Measurements from ENCODE around the gene GALNT10. TPM values are rescaled to one million over a fixed set of nuclear protein-coding genes. Genes with fewer than 3 reads are reported as not detected.
"Not testable (repeated sequence)": the region's sequence is repeated elsewhere in the genome, so short reads cannot be mapped to it uniquely, and the experiment has no call there.

Gene GALNT10, protein sequence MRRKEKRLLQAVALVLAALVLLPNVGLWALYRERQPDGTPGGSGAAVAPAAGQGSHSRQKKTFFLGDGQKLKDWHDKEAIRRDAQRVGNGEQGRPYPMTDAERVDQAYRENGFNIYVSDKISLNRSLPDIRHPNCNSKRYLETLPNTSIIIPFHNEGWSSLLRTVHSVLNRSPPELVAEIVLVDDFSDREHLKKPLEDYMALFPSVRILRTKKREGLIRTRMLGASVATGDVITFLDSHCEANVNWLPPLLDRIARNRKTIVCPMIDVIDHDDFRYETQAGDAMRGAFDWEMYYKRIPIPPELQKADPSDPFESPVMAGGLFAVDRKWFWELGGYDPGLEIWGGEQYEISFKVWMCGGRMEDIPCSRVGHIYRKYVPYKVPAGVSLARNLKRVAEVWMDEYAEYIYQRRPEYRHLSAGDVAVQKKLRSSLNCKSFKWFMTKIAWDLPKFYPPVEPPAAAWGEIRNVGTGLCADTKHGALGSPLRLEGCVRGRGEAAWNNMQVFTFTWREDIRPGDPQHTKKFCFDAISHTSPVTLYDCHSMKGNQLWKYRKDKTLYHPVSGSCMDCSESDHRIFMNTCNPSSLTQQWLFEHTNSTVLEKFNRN
- 29.0 TPM for total RNA-seq

DNA sequence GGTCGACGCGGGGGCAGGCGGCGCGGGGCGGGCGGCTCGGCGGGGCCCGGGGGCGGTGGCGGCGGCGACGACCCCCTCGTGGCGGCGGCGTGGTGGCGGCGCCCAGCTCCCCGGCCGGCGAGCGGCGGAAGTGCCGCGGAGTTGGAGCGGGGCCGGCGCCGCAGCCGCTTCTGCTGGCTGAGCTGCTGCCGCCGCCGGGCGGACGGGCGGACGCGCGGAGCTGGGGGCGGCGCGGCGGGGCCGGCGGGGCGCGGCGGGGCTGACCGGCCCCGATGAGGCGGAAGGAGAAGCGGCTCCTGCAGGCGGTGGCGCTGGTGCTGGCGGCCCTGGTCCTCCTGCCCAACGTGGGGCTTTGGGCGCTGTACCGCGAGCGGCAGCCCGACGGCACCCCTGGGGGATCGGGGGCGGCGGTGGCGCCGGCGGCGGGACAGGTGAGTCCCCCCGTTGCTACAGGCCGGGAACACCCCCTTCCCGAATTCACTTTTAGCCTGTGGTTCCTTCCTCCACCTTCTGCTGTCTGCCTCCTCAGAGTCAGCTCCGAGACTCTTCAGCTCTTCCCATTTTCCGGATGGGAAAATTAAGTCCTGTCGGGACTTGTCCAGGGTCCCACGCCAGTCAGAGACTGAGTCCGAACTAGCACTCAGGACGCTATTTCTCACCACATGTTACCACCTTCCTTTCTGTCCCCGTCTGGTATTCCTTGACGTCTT, at the start of gene GALNT10:
Gene GALNT10, plus strand, starts transcription at position 139 of the 710 bp plus-strand sequence. Its CDS starts 134 bp downstream, at position 273.
- intact Hi-C loops (cut with DNase I): loop anchor here (1.0 kb wide), 1 partner anchor 28 kb away; no protein-coding TSS in a partner anchor

GRCh38 chr5:154141745-154142221, 48.8 kb upstream of the GALNT10 start:
- intact Hi-C loops (cut with DNase I): no loop called here
- no peak for DNase-seq (ENCODE audit: low spot score)
- ATAC-seq: peak; percentile 58

More for the DNA sequence above, at the start of gene GALNT10:
- peak; percentile 77 for DNase-seq (ENCODE audit: low spot score)
- ATAC-seq: peak; percentile 44

GRCh38 chr5:154143211-154143641, 47.3 kb upstream of the GALNT10 start:
- intact Hi-C loops (cut with DNase I): no loop called here
- DNase-seq (ENCODE audit: low spot score) (no peak), ATAC-seq (no peak)

DNA sequence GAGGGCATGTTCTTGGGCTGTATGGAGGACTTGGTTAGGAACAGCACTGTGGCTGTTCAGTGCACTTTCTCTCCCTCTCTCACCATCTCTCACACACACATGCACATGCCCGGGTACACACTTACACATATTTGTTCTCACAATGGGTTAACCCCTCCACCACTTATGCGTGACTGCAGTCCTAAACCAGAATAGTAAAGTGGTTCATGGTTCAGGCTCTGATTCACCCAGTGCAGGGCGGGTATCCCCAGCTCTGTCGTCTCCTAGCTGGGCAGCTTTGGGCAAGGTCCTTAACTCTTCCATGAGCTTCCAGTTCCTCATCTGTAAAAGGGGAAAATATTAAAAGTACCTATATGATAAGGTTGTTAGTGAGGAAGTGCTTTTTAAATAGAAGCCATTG, 45.3 kb upstream of the GALNT10 start:
- DNase-seq (ENCODE audit: low spot score) (no peak), ATAC-seq (no peak)
- intact Hi-C loops (cut with DNase I): no loop called here

GRCh38 chr5:154146409-154146808, 44.1 kb upstream of the GALNT10 start:
- intact Hi-C loops (cut with DNase I): no loop called here
- ATAC-seq (no peak), DNase-seq (ENCODE audit: low spot score) (no peak)

- intact Hi-C loops (cut with DNase I): no loop called here
- ATAC-seq: no peak
These were observed 42.9 kb upstream of the GALNT10 start for GRCh38 chr5:154147666-154148065.

GRCh38 chr5:154150471-154150870, 40.1 kb upstream of the GALNT10 start:
- DNase-seq (ENCODE audit: low spot score); ATAC-seq; intact Hi-C loops (cut with DNase I): not testable (repeated sequence)

More at GRCh38 chr5:154147666-154148065, 42.9 kb upstream of the GALNT10 start:
- DNase-seq (ENCODE audit: low spot score): no peak

DNA sequence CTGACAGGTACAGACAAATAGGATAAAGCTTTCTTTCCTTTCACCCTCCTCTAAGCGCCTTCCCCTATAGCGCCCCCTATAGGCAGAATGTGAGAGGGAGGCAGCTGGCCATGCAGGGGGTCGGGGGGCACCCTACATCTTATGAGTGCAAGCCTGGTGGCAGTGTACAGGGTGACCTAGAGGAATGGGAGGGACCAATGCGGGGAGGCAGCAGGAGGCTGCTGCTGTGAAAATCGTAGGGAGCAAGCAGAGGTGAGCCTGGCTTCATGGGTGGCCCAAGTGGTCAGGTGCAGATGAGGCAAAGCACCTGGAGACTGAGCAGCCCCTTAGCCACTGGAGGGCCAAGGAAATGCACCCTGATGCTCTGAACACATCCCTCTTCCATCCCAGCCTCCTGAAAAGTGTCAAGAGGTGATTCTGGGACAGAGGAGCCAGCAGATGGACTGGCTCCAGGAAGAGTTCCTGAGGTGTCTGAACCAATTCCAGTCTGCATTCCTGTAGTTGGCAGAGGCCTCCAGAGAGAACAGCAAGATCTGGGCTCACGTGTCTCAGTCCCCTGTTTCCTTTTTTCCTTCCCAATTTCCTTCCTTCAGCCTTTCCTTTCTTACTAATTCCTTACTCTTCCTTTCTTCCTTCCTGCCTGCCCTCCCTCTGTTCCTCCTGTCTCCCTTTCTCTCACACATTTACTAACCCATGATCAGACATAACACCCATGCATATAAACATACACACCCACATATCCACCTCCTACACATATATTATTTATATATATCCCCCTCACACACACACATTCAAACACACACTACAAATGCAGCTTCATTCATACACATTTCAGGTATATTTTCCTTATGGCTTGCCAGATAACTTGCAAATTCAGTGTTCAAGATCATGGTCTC, 32.8 kb upstream of the GALNT10 start:
- ATAC-seq (no peak), DNase-seq (ENCODE audit: low spot score) (no peak)
- intact Hi-C loops (cut with DNase I): no loop called here

DNA sequence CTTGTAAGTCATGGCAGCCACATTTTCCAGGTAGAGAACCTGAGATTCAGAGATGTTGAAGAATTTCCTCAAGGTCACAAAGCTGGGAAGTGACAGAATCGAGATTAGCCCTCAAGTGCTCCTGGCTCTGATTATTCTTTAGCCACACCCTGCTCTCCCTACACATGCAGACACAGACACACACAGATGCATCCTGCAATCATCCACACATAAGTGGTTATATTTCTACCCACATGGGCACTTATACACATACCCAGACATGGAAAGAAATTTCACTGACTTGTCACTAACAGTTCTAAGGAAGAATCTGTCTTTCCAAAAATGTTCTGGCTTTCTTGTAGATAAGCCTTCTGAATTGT, 32.2 kb upstream of the GALNT10 start:
- no peak for ATAC-seq
- intact Hi-C loops (cut with DNase I): no loop called here
- no peak for DNase-seq (ENCODE audit: low spot score)

- intact Hi-C loops (cut with DNase I): no loop called here
- DNase-seq (ENCODE audit: low spot score) (no peak), ATAC-seq (no peak)
These were observed 31.2 kb upstream of the GALNT10 start for GRCh38 chr5:154159343-154159742.

GRCh38 chr5:154162539-154163151, 27.9 kb upstream of the GALNT10 start:
- DNase-seq (ENCODE audit: low spot score) (no peak), ATAC-seq (peak; percentile 89)
- intact Hi-C loops (cut with DNase I): loop anchor here (1.0 kb wide), 1 partner anchor 29 kb away; no protein-coding TSS in a partner anchor

GRCh38 chr5:154163327-154164248, 26.9 kb upstream of the GALNT10 start:
- ATAC-seq: no peak
- intact Hi-C loops (cut with DNase I): no loop called here
- DNase-seq (ENCODE audit: low spot score): no peak

DNA sequence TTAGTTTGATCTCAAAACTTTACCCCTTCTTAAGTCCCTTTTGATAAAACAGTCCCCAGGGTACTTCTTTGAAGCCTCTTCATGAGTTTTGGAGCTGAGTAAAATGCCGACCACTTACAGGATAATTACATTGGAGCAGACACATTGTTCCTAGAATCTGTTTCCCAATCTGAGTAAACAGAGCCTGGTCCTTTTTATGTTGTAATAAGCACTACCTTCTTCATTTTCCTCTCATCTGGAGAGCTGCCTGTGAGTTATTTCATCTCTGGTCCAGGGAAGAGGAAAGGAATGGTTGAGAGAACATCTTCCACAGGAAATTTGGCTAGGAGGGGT, 26.3 kb upstream of the GALNT10 start:
- intact Hi-C loops (cut with DNase I): no loop called here
- ATAC-seq (no peak), DNase-seq (ENCODE audit: low spot score) (no peak)

DNA sequence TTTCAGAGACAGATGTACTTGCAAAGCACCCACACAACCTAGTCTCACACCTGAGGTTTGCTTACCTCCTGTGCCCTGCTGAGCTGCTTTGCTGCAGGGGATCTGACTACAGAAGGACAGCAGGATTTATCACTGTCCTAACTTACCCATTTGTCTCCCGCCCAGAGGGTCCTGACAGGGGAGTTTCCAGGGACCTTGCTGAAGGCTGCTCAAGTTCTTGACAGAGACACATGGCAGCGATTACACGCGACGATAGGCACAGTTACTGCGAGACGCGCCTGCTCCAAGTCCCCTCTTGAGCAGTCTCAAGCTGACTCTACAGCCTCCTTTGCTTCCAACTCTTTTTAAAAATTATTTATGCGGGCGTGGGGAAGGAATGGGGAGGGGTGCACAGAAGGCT, 24.6 kb upstream of the GALNT10 start:
- DNase-seq (ENCODE audit: low spot score) (no peak), ATAC-seq (no peak)
- intact Hi-C loops (cut with DNase I): no loop called here

GRCh38 chr5:154166901-154167791, 23.4 kb upstream of the GALNT10 start:
- ATAC-seq: no peak
- intact Hi-C loops (cut with DNase I): no loop called here
- DNase-seq (ENCODE audit: low spot score): no peak

DNA sequence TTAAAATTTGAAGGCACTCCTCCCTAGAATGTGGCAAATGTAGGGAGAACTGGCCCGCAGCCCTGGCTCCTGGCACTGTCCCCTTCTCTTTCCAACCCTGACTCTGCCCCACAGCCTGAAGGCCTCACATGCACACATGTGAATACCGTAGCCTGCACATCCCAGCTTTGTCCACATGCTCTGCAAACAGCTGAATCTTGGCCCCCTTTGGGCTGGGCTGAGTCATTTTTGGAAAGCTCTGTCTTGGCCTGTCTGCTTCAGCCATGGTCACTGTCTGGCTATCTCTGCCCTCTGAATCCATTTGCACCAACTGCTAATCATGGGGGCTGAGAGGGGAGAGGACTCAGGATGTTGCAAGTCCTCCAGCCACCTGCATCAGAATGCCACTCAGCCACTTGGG, 22.1 kb upstream of the GALNT10 start:
- no peak for ATAC-seq
- DNase-seq (ENCODE audit: low spot score): no peak
- intact Hi-C loops (cut with DNase I): no loop called here
